ENCODE results near the gene UGT1A10. TPM values are rescaled to one million over a fixed set of nuclear protein-coding genes. Genes with fewer than 3 reads are reported as not detected.

Gene UGT1A10
- total RNA-seq, 1 experiment from 2014 or later = not detected

DNA sequence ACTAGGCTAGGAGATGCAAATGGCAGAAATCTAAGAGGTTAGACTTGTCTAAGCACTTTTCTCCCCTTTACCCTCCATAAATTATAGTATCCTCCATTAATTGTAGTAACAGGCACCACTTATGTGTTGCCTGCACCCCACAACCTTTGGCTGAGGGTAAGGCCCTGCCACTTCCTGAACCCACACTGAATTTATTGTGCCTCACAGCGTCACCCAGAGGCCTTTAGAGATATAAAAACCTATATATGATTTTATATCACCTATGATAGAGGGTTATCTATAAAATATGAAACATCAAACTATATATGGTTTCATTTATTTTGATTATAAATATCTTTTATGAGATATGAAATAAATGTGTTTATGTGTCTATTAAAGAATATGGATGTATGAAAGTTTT is 38.1 kb downstream of the UGT1A10 start:
- Histone ChIP-seq H3K4me2 (ENCODE audit: low read length) (no peak overlapping the region), H3K4me3 (replicated peaks in 1 of 2; ENCODE audit: low read depth in 1 of 2, low read length in 2 of 2) (no peak overlapping the region), H3K9me2 (ENCODE audit: insufficient read depth) (no peaks in the 10 kb centered on the region), H3K79me2 (ENCODE audit: insufficient read depth, low read length) (no peaks in the 10 kb centered on the region), H3K36me3 (ENCODE audit: control insufficient read depth in 1 of 2, insufficient read depth in 2 of 2, low read length in 2 of 2) (no peaks in the 10 kb centered on the region), H4K20me1 (ENCODE audit: insufficient read depth) (no peaks in the 10 kb centered on the region), H3K27me3 (ENCODE audit: insufficient read depth, low read length) (peaks cover 9% of the 10 kb centered on the region; the same call in 1 of the 2 replicates), H2AFZ (ENCODE audit: low read depth, low read length, poor library complexity, severe bottlenecking) (no peak overlapping the region), H3K4me1 (ENCODE audit: control insufficient read depth in 1 of 2, insufficient read depth in 2 of 2, low read length in 2 of 2) (no peaks in the 10 kb centered on the region), H3K9ac (ENCODE audit: low read length) (no peak overlapping the region), H3K9me3 (ENCODE audit: control insufficient read depth in 1 of 2, insufficient read depth in 1 of 2, low read depth in 1 of 2, low read length in 2 of 2) (no peaks in the 10 kb centered on the region), H3K27ac (ENCODE audit: low read depth, low read length) (no peak overlapping the region)
- ATAC-seq = peak; percentile 38; the same call in 1 of the 2 replicates
- ChIA-PET CTCF (no interaction called here), RAD21 (ENCODE audit: low non-redundant PET in 1 of 2, low total read pairs in 2 of 2, uncharacterized antibody in 2 of 2, unreplicated experiment in 2 of 2) (no interaction called here), POLR2A (no interaction called here)
- no TSS peak for BruUV-seq (replicated peaks)
- DNase-seq (ENCODE audit: low read depth, low spot score) = no peak
- intact Hi-C loops (cut with micrococcal nuclease) = no loop called here
- peak; percentile 31; the same call in 1 of the 2 replicates for TF ChIP-seq RAD21 (IDR thresholded peaks at IDR 0.05; ENCODE audit: low read depth)
- TF ChIP-seq, protein P1, sequence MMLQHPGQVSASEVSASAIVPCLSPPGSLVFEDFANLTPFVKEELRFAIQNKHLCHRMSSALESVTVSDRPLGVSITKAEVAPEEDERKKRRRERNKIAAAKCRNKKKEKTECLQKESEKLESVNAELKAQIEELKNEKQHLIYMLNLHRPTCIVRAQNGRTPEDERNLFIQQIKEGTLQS (IDR thresholded peaks at IDR 0.05) = no peak
- TF ChIP-seq, protein P2, sequence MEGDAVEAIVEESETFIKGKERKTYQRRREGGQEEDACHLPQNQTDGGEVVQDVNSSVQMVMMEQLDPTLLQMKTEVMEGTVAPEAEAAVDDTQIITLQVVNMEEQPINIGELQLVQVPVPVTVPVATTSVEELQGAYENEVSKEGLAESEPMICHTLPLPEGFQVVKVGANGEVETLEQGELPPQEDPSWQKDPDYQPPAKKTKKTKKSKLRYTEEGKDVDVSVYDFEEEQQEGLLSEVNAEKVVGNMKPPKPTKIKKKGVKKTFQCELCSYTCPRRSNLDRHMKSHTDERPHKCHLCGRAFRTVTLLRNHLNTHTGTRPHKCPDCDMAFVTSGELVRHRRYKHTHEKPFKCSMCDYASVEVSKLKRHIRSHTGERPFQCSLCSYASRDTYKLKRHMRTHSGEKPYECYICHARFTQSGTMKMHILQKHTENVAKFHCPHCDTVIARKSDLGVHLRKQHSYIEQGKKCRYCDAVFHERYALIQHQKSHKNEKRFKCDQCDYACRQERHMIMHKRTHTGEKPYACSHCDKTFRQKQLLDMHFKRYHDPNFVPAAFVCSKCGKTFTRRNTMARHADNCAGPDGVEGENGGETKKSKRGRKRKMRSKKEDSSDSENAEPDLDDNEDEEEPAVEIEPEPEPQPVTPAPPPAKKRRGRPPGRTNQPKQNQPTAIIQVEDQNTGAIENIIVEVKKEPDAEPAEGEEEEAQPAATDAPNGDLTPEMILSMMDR (IDR thresholded peaks at IDR 0.05 in 2 of 3, conservative IDR thresholded peaks at IDR 0.05 in 1 of 3; ENCODE audit: borderline replicate concordance in 1 of 3, insufficient read depth in 1 of 3, low read depth in 2 of 3, low read length in 2 of 3) = peak in 2 of 3 experiments; percentile 6 to 33; a peak in 1 of 6 replicates
- no peak for TF ChIP-seq ZNF274 (IDR thresholded peaks at IDR 0.05; ENCODE audit: low read depth, low read length)

DNA sequence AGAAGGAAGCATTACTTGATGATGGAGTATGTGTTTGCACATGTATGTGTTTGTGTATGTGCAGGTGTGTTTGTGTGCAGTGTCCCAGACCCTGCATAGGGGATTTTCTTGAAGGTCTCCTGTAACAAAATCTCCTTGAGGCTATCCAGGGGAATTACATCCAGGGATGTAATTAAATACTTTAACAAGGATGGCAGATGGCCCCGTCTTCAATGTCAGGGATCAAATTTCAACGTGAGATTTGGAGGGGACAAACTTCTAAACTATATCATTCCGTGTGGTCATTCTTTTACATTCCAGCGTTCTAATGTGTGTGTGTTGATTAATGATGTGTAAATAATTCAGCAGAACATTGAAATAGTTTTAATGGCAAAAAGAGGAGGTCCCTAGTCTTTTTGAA is 38.7 kb downstream of the UGT1A10 start:
- Histone ChIP-seq H3K36me3 (ENCODE audit: control insufficient read depth in 1 of 2, insufficient read depth in 2 of 2, low read length in 2 of 2) (no peaks in the 10 kb centered on the region), H3K4me1 (ENCODE audit: control insufficient read depth in 1 of 2, insufficient read depth in 2 of 2, low read length in 2 of 2) (no peaks in the 10 kb centered on the region), H3K79me2 (ENCODE audit: insufficient read depth, low read length) (no peaks in the 10 kb centered on the region), H4K20me1 (ENCODE audit: insufficient read depth) (no peaks in the 10 kb centered on the region), H3K9me2 (ENCODE audit: insufficient read depth) (no peaks in the 10 kb centered on the region), H3K9me3 (ENCODE audit: control insufficient read depth in 1 of 2, insufficient read depth in 1 of 2, low read depth in 1 of 2, low read length in 2 of 2) (no peaks in the 10 kb centered on the region), H3K27me3 (ENCODE audit: insufficient read depth, low read length) (peaks cover 16% of the 10 kb centered on the region; the same call in 1 of the 2 replicates), H3K4me3 (replicated peaks in 1 of 2; ENCODE audit: low read depth in 1 of 2, low read length in 2 of 2) (no peak overlapping the region), H3K9ac (ENCODE audit: low read length) (no peak overlapping the region), H3K4me2 (ENCODE audit: low read length) (no peak overlapping the region), H3K27ac (ENCODE audit: low read depth, low read length) (no peak overlapping the region), H2AFZ (ENCODE audit: low read depth, low read length, poor library complexity, severe bottlenecking) (no peak overlapping the region)
- CTCF ChIA-PET = no interaction called here
- TF ChIP-seq, protein P2 (IDR thresholded peaks at IDR 0.05 in 2 of 3, conservative IDR thresholded peaks at IDR 0.05 in 1 of 3; ENCODE audit: borderline replicate concordance in 1 of 3, insufficient read depth in 1 of 3, low read depth in 2 of 3, low read length in 2 of 3) = peak in 2 of 3 experiments; percentile 5 to 32; a peak in 2 of 6 replicates
- TF ChIP-seq YY1 (IDR thresholded peaks at IDR 0.05; ENCODE audit: extremely low read depth, insufficient replicate concordance, low read depth, low read length) = no peak
- DNase-seq (ENCODE audit: low read depth, low spot score) (no peak), ATAC-seq (peak; percentile 68)
- no TSS peak for BruUV-seq (replicated peaks)
- intact Hi-C loops (cut with micrococcal nuclease) = no loop called here
- RAD21 ChIA-PET (ENCODE audit: low non-redundant PET in 1 of 2, low total read pairs in 2 of 2, uncharacterized antibody in 2 of 2, unreplicated experiment in 2 of 2) = no interaction called here
- POLR2A ChIA-PET = no interaction called here

All from HCT116 (cell line).